HEK293 (cell line): ENCODE results near the gene EXD1.

Source experiments
- ATF2 ChIP-seq: fragments of 450-650 bp; formaldehyde crosslinking; IDR thresholded peaks from 2 replicates; pipeline ENCODE4 v1.5.1; 2016; ENCODE audit warnings: missing biosample characterization, missing genetic modification characterization, low read depth
- CTCF ChIP-seq: fragments of 450-650 bp; formaldehyde crosslinking; IDR thresholded peaks from 2 replicates; pipeline ENCODE4 v1.5.1; 2016; ENCODE audit warnings: missing biosample characterization, missing genetic modification characterization
- ZBTB44 ChIP-seq: fragments of 450-650 bp; IDR thresholded peaks from 2 replicates; pipeline ENCODE4 v1.5.1; 2018; ENCODE audit warnings: missing biosample characterization, mild to moderate bottlenecking, missing genetic modification characterization
- ZBTB8A ChIP-seq: fragments of 450-650 bp; formaldehyde crosslinking; IDR thresholded peaks from 2 replicates; pipeline ENCODE4 v1.5.1; 2016; ENCODE audit warnings: missing biosample characterization, missing genetic modification characterization
- ZNF600 ChIP-seq: fragments of 450-650 bp; formaldehyde crosslinking; IDR thresholded peaks from 2 replicates; pipeline ENCODE4 v1.5.1; 2016; ENCODE audit warnings: missing biosample characterization, missing genetic modification characterization
- ZSCAN30 ChIP-seq: fragments of 450-650 bp; IDR thresholded peaks from 2 replicates; pipeline ENCODE4 v1.5.1; 2018; ENCODE audit warnings: missing biosample characterization, mild to moderate bottlenecking, missing genetic modification characterization, moderate library complexity

GRCh38 chr15:41278319-41278718 lies 47.8 kb upstream of the EXD1 start:
- TF ChIP-seq CTCF (no peak), ZBTB8A (tag by site-specific recombination) (no peak), ZBTB44 (no peak), ZNF600 (tag by site-specific recombination) (no peak), ATF2 (tag by site-specific recombination) (no peak), ZSCAN30 (no peak)
